Ishikawa (cell line): ENCODE measurements around the gene SDK2.

Source experiments
- CEBPB ChIP-seq: IDR thresholded peaks from 2 replicates; pipeline ENCODE4 v1.6.1; 2012
- CREB1 ChIP-seq: IDR thresholded peaks from 2 replicates; pipeline ENCODE4 v1.6.1; 2012; ENCODE audit warnings: low read depth
- EGR1 ChIP-seq: IDR thresholded peaks from 2 replicates; pipeline ENCODE4 v1.6.1; 2012
- EP300 ChIP-seq: IDR thresholded peaks from 2 replicates; pipeline ENCODE4 v1.6.1; 2012; ENCODE audit warnings: borderline replicate concordance
- FOXM1 ChIP-seq: IDR thresholded peaks from 2 replicates; pipeline ENCODE4 v1.6.1; 2012; ENCODE audit warnings: low read depth, borderline replicate concordance
- MAX ChIP-seq: IDR thresholded peaks from 2 replicates; pipeline ENCODE4 v1.6.1; 2012
- NFIC ChIP-seq: IDR thresholded peaks from 2 replicates; pipeline ENCODE4 v1.6.1; 2012
- RAD21 ChIP-seq: IDR thresholded peaks from 2 replicates; pipeline ENCODE4 v1.6.1; 2012; ENCODE audit warnings: low read depth
- REST ChIP-seq: IDR thresholded peaks from 2 replicates; pipeline ENCODE4 v1.6.1; 2012; ENCODE audit warnings: low read depth, mild to moderate bottlenecking
- TAF1 ChIP-seq: IDR thresholded peaks from 2 replicates; pipeline ENCODE4 v1.6.1; 2012; ENCODE audit warnings: low read depth, mild to moderate bottlenecking
- TCF12 ChIP-seq: IDR thresholded peaks from 2 replicates; pipeline ENCODE4 v1.6.1; 2012; ENCODE audit warnings: low read depth
- TEAD4 ChIP-seq: IDR thresholded peaks from 2 replicates; pipeline ENCODE4 v1.6.1; 2012
- YY1 ChIP-seq: IDR thresholded peaks from 2 replicates; pipeline ENCODE4 v1.6.1; 2012; ENCODE audit warnings: low read depth
- ZBTB7A ChIP-seq: IDR thresholded peaks from 2 replicates; pipeline ENCODE4 v1.6.1; 2012; ENCODE audit warnings: low read depth
- TF ChIP-seq, protein P1 (sequence below): IDR thresholded peaks from 2 replicates; pipeline ENCODE4 v1.6.1; 2012

The SDK2 gene

DNA sequence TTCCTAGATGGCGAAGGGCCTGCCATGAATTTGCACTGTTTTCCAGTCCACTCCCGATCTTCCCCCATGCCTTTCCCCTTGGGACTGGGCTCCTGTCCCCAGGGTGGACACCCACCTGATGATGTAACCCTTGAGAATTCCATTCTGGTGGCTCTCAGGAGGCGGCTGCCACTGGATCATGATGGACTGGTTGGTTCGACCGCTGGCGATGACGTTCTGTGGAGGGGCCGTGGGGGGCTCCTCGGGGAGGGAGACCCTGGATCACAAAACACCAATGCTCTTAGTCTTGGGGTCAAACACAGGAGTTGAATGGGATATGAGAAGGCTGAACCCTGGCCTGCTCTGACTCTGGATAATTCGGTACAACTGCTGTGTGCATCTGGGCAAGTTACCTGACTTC lies 225.2 kb downstream of the SDK2 start:
- TF ChIP-seq MAX (no peak), TEAD4 (no peak), FOXM1 (no peak), REST (no peak), RAD21 (no peak), EP300 (no peak), EGR1 (no peak)
- TF ChIP-seq, protein P1, sequence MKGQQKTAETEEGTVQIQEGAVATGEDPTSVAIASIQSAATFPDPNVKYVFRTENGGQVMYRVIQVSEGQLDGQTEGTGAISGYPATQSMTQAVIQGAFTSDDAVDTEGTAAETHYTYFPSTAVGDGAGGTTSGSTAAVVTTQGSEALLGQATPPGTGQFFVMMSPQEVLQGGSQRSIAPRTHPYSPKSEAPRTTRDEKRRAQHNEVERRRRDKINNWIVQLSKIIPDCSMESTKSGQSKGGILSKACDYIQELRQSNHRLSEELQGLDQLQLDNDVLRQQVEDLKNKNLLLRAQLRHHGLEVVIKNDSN = no peak

GRCh38 chr17:73415782-73416181 lies 228.5 kb downstream of the SDK2 start:
- no peak for TF ChIP-seq YY1
- no peak for TF ChIP-seq CEBPB
- TF ChIP-seq EP300 = no peak
- no peak for TF ChIP-seq TCF12
- TF ChIP-seq, protein P1 = no peak
- no peak for TF ChIP-seq TAF1
- no peak for TF ChIP-seq RAD21
- no peak for TF ChIP-seq NFIC
- TF ChIP-seq EGR1 = no peak
- TF ChIP-seq FOXM1 = no peak
- TF ChIP-seq TEAD4 = no peak
- no peak for TF ChIP-seq REST
- no peak for TF ChIP-seq ZBTB7A
- TF ChIP-seq CREB1 = no peak
- no peak for TF ChIP-seq MAX

- TF ChIP-seq TAF1 = no peak
- no peak for TF ChIP-seq TCF12
Measured at GRCh38 chr17:73414171-73414955, 229.9 kb downstream of the SDK2 start.

DNA sequence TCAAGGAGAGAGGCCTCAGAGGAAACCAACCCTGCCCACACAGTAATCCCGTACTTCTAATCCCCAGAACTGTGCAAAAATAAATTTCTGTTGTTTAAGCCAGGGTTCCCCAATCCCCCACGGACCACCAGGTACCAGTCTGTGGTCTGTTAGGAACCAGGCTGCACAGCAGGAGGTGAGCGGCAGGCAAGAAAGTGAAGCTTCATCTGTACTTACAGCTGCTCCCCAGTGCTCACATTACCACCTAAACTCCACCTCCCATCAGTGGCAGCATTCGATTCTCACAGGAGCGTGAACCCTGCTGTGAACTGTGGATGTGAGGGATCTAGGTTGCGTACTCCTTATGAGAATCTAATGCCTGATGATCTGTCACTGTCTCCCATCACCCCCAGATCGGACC lies 231.3 kb downstream of the SDK2 start:
- TF ChIP-seq REST = no peak

GRCh38 chr17:73411313-73411747 lies 232.9 kb downstream of the SDK2 start:
- TF ChIP-seq EP300 (no peak), CEBPB (no peak), YY1 (no peak), TAF1 (no peak), CREB1 (no peak), EGR1 (no peak), ZBTB7A (no peak), REST (no peak), TCF12 (no peak), RAD21 (no peak), TEAD4 (no peak), FOXM1 (no peak), NFIC (no peak), MAX (no peak)
- TF ChIP-seq, protein P1 = no peak
